ENCODE results near the gene MAB21L1. TPM values are rescaled to one million over a fixed set of nuclear protein-coding genes. Genes with fewer than 3 reads are reported as not detected.

MAB21L1 gene
- total RNA-seq: 2.6 and 4.7 TPM in 2 replicates

DNA sequence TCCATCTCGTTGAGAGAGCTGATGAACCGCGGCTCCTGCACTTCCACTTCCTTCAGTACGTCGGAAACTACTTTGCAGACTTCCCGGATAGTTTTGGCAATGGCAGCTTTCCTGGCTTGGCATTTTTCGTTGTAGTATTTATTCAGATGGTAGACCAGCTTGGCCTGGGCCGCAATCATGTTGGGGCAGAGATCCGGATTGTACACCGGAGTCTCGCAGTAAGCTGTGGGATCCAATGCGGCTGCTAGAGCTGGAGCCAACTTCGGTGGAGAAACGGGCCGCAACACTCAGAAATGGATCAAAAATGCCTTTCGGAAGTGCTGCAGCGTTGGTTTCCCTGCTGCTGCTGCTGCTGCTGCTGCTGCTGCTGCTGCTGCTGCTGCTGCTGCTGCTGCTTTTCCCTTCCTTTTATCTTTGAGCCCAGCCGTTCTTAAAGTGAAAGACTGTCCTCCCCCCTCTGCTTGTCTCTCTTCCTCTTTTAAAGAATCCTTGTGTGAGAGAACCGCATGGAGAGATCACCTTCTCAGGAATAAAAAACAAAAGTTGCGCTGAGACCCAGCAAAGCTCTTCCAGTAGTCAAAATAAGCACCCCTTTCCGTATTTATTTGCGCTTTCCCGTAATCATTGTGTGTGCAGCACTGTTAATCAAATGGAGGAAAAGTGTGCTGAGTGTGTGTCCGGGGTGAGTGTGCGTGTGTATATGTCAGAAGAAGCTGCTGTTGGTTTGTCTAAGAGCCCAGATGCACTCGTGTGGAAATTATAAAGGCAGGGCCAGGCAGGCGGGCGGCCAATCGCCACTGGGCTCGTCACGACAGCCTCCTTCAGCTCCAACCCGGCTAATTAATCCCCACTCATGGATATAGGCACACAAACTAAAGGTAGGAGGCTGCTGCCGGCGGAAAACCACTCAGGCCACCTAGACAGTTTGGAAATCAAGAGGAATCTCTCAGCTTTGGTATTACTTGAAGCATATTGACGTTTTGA lies at the start of gene MAB21L1:
MAB21L1 (minus strand) TSS at position 730 of the 984 bp plus-strand sequence; CDS start at position 179, 551 bp downstream.

All from smooth muscle cell of trachea (primary cell).